ENCODE results near the gene RBM26. TPM values are rescaled to one million over a fixed set of nuclear protein-coding genes. Genes with fewer than 3 reads are reported as not detected.

RBM26 gene
- total RNA-seq, 3 donors from 2014 or later (not counting 1 experiment from before 2014, with no cell fraction given) = 59.3 to 70.3 (median 66.5) TPM

- peak overlapping the region in 1 of 2 donors; percentile 72 for H3K27ac Mint-ChIP-seq
- DNase-seq = peak in 1 of 2 donors; percentile 47
- WGBS (ENCODE audit: insufficient coverage) = no CpG with 5 or more reads among the region's 1 CpG
- peaks cover 47 to 49% of the 10 kb centered on the region in 2 donors for H3K4me1 Mint-ChIP-seq
- Histone ChIP-seq H3K4me3 (ENCODE audit: low read length) (no peak overlapping the region), H3K9me3 (ENCODE audit: control insufficient read depth, insufficient read depth, low read length) (no peaks in the 10 kb centered on the region), H3K27me3 (ENCODE audit: control insufficient read depth, insufficient read depth, low read length) (no peaks in the 10 kb centered on the region), H3K27ac (ENCODE audit: low read length) (no peak overlapping the region), H3K36me3 (ENCODE audit: control insufficient read depth, insufficient read depth, low read length) (peaks cover 2% of the 10 kb centered on the region), H3K4me1 (ENCODE audit: control insufficient read depth, insufficient read depth, low read length) (peaks cover 3% of the 10 kb centered on the region)
- H3K4me3 Mint-ChIP-seq = no peak overlapping the region
- no peaks in the 10 kb centered on the region for H3K36me3 Mint-ChIP-seq
- no peaks in the 10 kb centered on the region for H3K9me3 Mint-ChIP-seq
- intact Hi-C loops (cut with micrococcal nuclease) = loop anchor here (10.0 kb wide), 1 partner anchor 1691 kb away; the partner anchor contains the start of gene SLAIN1
- ATAC-seq = peak; percentile 24 to 49 (median 45)
- H3K27me3 Mint-ChIP-seq (ENCODE audit: low read depth in 2 of 2) = no peaks in the 10 kb centered on the region
- TF ChIP-seq CTCF (IDR thresholded peaks at IDR 0.05) = no peak
Measured at GRCh38 chr13:79386125-79386826, 19.8 kb downstream of the RBM26 start.

- intact Hi-C loops (cut with micrococcal nuclease) = loop anchor here (10.0 kb wide), 1 partner anchor 1691 kb away; the partner anchor contains the start of gene SLAIN1
- no peak overlapping the region for H3K27ac ChIP-seq (ENCODE audit: low read length)
- no peak for TF ChIP-seq CTCF (IDR thresholded peaks at IDR 0.05)
Measured at GRCh38 chr13:79385694-79386093, 20.4 kb downstream of the RBM26 start.

GRCh38 chr13:79384022-79384610 lies 21.9 kb downstream of the RBM26 start:
- no peak overlapping the region for H3K27ac Mint-ChIP-seq
- H3K9me3 ChIP-seq (ENCODE audit: control insufficient read depth, insufficient read depth, low read length) = no peaks in the 10 kb centered on the region
- H3K27ac ChIP-seq (ENCODE audit: low read length) = no peak overlapping the region
- peaks cover 2% of the 10 kb centered on the region for H3K36me3 ChIP-seq (ENCODE audit: control insufficient read depth, insufficient read depth, low read length)
- intact Hi-C loops (cut with micrococcal nuclease) = loop anchor here (10.0 kb wide), 1 partner anchor 1689 kb away; the partner anchor contains the start of gene SLAIN1
- no peak overlapping the region for H3K4me3 Mint-ChIP-seq
- ATAC-seq = no peak
- no peaks in the 10 kb centered on the region for H3K27me3 Mint-ChIP-seq (ENCODE audit: low read depth in 2 of 2)
- H3K36me3 Mint-ChIP-seq = no peaks in the 10 kb centered on the region
- WGBS (ENCODE audit: insufficient coverage) = 91% methylated on average over 5 of the region's 5 CpGs
- TF ChIP-seq CTCF (IDR thresholded peaks at IDR 0.05) = no peak
- DNase-seq = no peak
- no peak overlapping the region for H3K4me3 ChIP-seq (ENCODE audit: low read length)
- H3K4me1 ChIP-seq (ENCODE audit: control insufficient read depth, insufficient read depth, low read length) = peaks cover 3% of the 10 kb centered on the region
- peaks cover 52 to 62% of the 10 kb centered on the region in 2 donors for H3K4me1 Mint-ChIP-seq
- no peaks in the 10 kb centered on the region for H3K27me3 ChIP-seq (ENCODE audit: control insufficient read depth, insufficient read depth, low read length)
- no peaks in the 10 kb centered on the region for H3K9me3 Mint-ChIP-seq

More at GRCh38 chr13:79385694-79386093, 20.4 kb downstream of the RBM26 start:
- Mint-ChIP-seq H3K27ac (peak overlapping the region in 1 of 2 donors; percentile 72), H3K4me1 (peaks cover 51% of the 10 kb centered on the region in 2 donors), H3K9me3 (no peaks in the 10 kb centered on the region), H3K27me3 (ENCODE audit: low read depth in 2 of 2) (no peaks in the 10 kb centered on the region), H3K4me3 (peak overlapping the region; percentile 10), H3K36me3 (no peaks in the 10 kb centered on the region)
- Histone ChIP-seq H3K36me3 (ENCODE audit: control insufficient read depth, insufficient read depth, low read length) (peaks cover 2% of the 10 kb centered on the region), H3K9me3 (ENCODE audit: control insufficient read depth, insufficient read depth, low read length) (no peaks in the 10 kb centered on the region), H3K4me1 (ENCODE audit: control insufficient read depth, insufficient read depth, low read length) (peaks cover 3% of the 10 kb centered on the region), H3K4me3 (ENCODE audit: low read length) (no peak overlapping the region), H3K27me3 (ENCODE audit: control insufficient read depth, insufficient read depth, low read length) (no peaks in the 10 kb centered on the region)
- ATAC-seq = peak; percentile 59 to 81 (median 65)
- DNase-seq = peak in 1 of 2 donors; percentile 42
- 0% methylated on average over 1 of the region's 1 CpG for WGBS (ENCODE audit: insufficient coverage)

Data from natural killer cell (primary cell).